Cortex of kidney (tissue), 1 donor: Measurements from ENCODE around the gene PRPF39.
"Not testable (repeated sequence)": the region's sequence is repeated elsewhere in the genome, so short reads cannot be mapped to it uniquely, and the experiment has no call there.

Experiments
- DNase-seq: peaks from one replicate; lab custom pipeline; 2025; lab: John Stamatoyannopoulos, UW

Gene PRPF39

GRCh38 chr14:45081096-45081495, 2.8 kb upstream of the PRPF39 start:
- not testable (repeated sequence) for DNase-seq

GRCh38 chr14:45082420-45082819, 1.5 kb upstream of the PRPF39 start:
- DNase-seq, result no peak

GRCh38 chr14:45083617-45083975, 320 bp upstream of the PRPF39 start:
- DNase-seq, result no peak

GRCh38 chr14:45084946-45085346, 1.0 kb downstream of the PRPF39 start:
- DNase-seq, result no peak

GRCh38 chr14:45089813-45090212, 5.9 kb downstream of the PRPF39 start:
- DNase-seq, result no peak

GRCh38 chr14:45091710-45092109, 7.8 kb downstream of the PRPF39 start:
- no peak for DNase-seq

GRCh38 chr14:45094275-45094674, 10.4 kb downstream of the PRPF39 start:
- DNase-seq, result no peak

GRCh38 chr14:45095143-45095542, 11.2 kb downstream of the PRPF39 start:
- DNase-seq, result no peak

- no peak for DNase-seq
Measured at GRCh38 chr14:45096218-45096617, 12.3 kb downstream of the PRPF39 start.

GRCh38 chr14:45103806-45104205, 19.9 kb downstream of the PRPF39 start:
- no peak for DNase-seq

- DNase-seq, result no peak
Measured at GRCh38 chr14:45104561-45104960, 20.6 kb downstream of the PRPF39 start.

- no peak for DNase-seq
Measured at GRCh38 chr14:45112896-45113781, 29.2 kb downstream of the PRPF39 start.

- no peak for DNase-seq
Measured at GRCh38 chr14:45114327-45114726, 30.4 kb downstream of the PRPF39 start.

GRCh38 chr14:45118594-45118993, 34.7 kb downstream of the PRPF39 start:
- no peak for DNase-seq

- DNase-seq, result no peak
Measured at GRCh38 chr14:45120096-45120495, 36.2 kb downstream of the PRPF39 start.

- DNase-seq, result no peak
Measured at GRCh38 chr14:45123271-45123670, 39.4 kb downstream of the PRPF39 start.

GRCh38 chr14:45125754-45126153, 41.8 kb downstream of the PRPF39 start:
- no peak for DNase-seq

GRCh38 chr14:45128963-45129629, 45.2 kb downstream of the PRPF39 start:
- no peak for DNase-seq

GRCh38 chr14:45133683-45134050, 49.8 kb downstream of the PRPF39 start:
- no peak for DNase-seq

- DNase-seq, result no peak
Measured at GRCh38 chr14:45134051-45134958, 50.4 kb downstream of the PRPF39 start, which contains the start of gene FKBP3. Gene FKBP3 (minus strand): TSS chr14:45134481. CDS start chr14:45134456, 25 bp downstream.

- no peak for DNase-seq
Measured at GRCh38 chr14:45135156-45135555, 51.2 kb downstream of the PRPF39 start.

- DNase-seq, result peak; percentile 23
Measured at GRCh38 chr14:45135659-45136395, 51.9 kb downstream of the PRPF39 start, which contains the start of gene FANCM. Gene FANCM (plus strand): TSS chr14:45135930. CDS start chr14:45136032, 102 bp downstream.
